ENCODE data around the gene LRFN2. TPM values are rescaled to one million over a fixed set of nuclear protein-coding genes. Genes with fewer than 3 reads are reported as not detected.

LRFN2 gene
- total RNA-seq = 0.88 TPM

GRCh38 chr6:40587240-40588069 lies at the start of gene LRFN2:
Gene LRFN2 (minus strand): TSS chr6:40587364.

Small RNAs within 50 kb of the gene (small RNA-seq; reads per million reads assigned to genes)
- gene RNU6-250P (ENCODE audit: low replicate concordance) = not detected

All from metanephros (tissue), 2 donors.